Adipocyte (in vitro differentiated cells): ENCODE measurements around the gene SPATA46.

Experiments
- DNase-seq: peaks from one replicate; pipeline ENCODE4 v3.0.0-alpha.2; 2015; ENCODE audit warnings: low read depth
- H3K27me3 ChIP-seq: replicated peaks from 2 replicates; pipeline ENCODE4 v1.7.0; 2013; ENCODE audit warnings: mild to moderate bottlenecking, low read length, moderate library complexity; ENCODE audit not compliant: control insufficient read depth, insufficient read depth
- H3K36me3 ChIP-seq: 2 replicates; pipeline ENCODE4 v1.7.0; 2013; ENCODE audit warnings: low read length, mild to moderate bottlenecking, moderate library complexity; ENCODE audit not compliant: control insufficient read depth, insufficient read depth, severe bottlenecking
- H3K4me1 ChIP-seq: 2 replicates; pipeline ENCODE4 v1.7.0; 2013; ENCODE audit warnings: mild to moderate bottlenecking, low read length, moderate library complexity; ENCODE audit not compliant: control insufficient read depth, insufficient read depth
- H3K4me3 ChIP-seq: 2 replicates; pipeline ENCODE4 v1.7.0; 2013; ENCODE audit warnings: mild to moderate bottlenecking, low read length, moderate library complexity
- H3K9ac ChIP-seq: 2 replicates; pipeline ENCODE4 v1.7.0; 2013; ENCODE audit warnings: mild to moderate bottlenecking, low read length, moderate library complexity
- H3K9me3 ChIP-seq: 2 replicates; pipeline ENCODE4 v1.7.0; 2013; ENCODE audit warnings: mild to moderate bottlenecking, low read length, moderate library complexity; ENCODE audit not compliant: control insufficient read depth

Gene SPATA46

DNA sequence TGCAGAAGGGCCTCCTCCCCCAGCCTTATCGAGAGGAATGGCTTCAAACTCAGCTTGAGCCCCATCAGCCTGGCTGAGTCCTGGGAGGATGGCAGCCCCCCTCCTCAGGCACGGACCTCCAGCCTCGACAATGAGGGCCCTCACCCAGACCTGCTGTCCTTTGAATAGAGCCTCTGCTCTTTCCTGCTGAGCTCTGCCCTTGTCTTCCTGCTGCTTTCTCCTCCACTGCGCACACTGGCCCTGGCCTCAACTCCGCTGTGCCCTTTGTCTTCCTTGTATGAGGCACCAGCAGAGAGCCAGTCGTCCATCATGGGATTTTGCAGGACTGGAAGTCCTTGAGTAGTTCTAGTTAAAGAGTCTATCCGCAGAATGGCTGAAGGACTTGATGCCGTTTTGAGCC is 6.9 kb upstream of the SPATA46 start:
- Histone ChIP-seq H3K9ac (no peak overlapping the region), H3K4me1 (peaks cover 9% of the 10 kb centered on the region), H3K4me3 (no peak overlapping the region), H3K9me3 (no peaks in the 10 kb centered on the region), H3K27me3 (no peaks in the 10 kb centered on the region), H3K36me3 (no peaks in the 10 kb centered on the region)
- no peak for DNase-seq

DNA sequence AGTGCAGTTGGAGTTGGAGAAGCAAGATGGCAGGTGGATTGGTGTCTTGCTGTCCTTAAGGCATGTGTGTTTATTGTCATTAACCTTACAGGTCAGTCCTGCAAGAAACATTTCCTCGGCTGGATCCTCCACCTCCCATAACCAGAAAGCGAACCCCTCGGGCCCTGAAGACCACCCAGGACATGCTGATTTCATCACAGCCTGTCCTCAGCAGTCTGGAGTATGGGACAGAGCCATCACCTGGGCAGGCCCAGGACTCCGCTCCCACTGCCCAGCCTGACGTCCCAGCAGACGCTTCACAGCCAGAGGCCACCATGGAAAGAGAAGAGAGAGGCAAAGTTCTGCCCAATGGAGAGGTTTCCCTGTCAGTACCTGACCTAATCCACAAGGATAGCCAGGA is 6.4 kb upstream of the SPATA46 start:
- Histone ChIP-seq H3K4me3 (no peak overlapping the region), H3K9me3 (no peaks in the 10 kb centered on the region), H3K4me1 (peaks cover 5% of the 10 kb centered on the region), H3K27me3 (peaks cover 3% of the 10 kb centered on the region), H3K9ac (no peak overlapping the region), H3K36me3 (no peaks in the 10 kb centered on the region)
- no peak for DNase-seq

DNA sequence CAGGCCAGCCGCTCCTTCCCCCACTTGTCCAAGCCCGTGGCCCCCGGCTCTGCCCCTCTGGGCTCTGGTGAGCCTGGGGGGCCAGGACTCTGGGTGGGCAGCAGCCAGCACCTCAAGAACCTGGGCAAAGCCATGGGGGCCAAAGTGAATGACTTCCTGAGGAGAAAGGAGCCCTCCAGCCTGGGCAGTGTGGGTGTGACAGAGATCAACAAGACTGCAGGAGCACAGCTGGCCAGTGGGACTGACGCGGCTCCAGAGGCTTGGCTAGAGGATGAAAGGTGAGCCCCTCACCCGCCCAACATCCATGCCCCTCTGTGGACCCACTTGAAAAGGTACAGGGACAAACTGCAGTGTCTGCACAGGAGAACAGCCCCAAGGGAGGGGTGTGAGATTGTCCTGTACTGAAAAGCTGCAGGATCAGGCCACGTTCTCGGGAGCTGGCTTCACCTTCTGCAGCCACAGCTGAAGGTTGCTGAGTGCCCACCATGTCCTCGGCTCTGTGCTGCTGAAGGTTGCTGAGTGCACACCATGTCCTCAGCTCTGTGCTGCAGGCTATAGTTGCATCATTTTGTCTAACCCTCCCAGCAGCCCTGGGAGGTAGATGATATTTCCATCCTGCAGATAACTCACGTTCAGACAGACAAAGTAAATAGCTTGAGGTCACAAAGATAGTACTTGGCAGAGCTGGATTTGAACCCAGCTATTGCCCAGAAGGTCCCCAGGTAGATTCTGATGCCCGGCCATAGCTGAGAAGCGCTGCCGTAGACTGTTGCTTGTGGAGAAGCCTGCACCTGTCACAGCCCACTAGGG is 5.5 kb upstream of the SPATA46 start:
- DNase-seq: no peak
- no peak overlapping the region for H3K9ac ChIP-seq
- H3K27me3 ChIP-seq: peaks cover 3% of the 10 kb centered on the region
- no peaks in the 10 kb centered on the region for H3K4me1 ChIP-seq
- no peak overlapping the region for H3K4me3 ChIP-seq
- no peaks in the 10 kb centered on the region for H3K9me3 ChIP-seq
- H3K36me3 ChIP-seq: no peaks in the 10 kb centered on the region

DNA sequence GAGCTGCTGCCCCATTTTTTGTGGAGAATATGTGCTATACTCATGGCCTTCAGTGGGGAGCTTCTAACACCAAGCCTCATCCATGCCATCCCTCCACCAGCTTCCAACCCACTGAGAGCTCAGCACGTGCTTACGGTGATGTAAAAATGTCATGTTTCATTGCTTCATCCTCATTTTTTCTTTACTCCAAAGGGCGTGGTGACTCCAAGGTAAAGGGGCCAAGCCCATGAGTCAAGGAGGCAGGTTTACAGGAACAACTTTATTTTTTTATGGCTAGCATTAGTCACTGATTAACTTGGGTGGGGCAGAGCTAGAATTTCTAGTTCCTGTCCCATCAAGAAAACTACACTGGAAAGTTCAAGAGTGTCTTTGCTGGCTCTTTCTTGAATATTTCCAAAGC is 4.7 kb upstream of the SPATA46 start, which contains the start of gene C1orf226:
Gene C1orf226 (plus strand): TSS at position 346 of the 400 bp plus-strand sequence. CDS start 174 bp downstream, outside the sequence.
- H3K4me3 ChIP-seq: no peak within 1 kb of the TSS
- H3K9me3 ChIP-seq: no peaks in the 10 kb centered on the region
- DNase-seq: no peak
- H3K9ac ChIP-seq: no peak within 1 kb of the TSS
- H3K4me1 ChIP-seq: no peaks in the 10 kb centered on the region
- H3K27me3 ChIP-seq: peaks cover 3% of the 10 kb centered on the region
- H3K36me3 ChIP-seq: no peaks in the 10 kb centered on the region

DNA sequence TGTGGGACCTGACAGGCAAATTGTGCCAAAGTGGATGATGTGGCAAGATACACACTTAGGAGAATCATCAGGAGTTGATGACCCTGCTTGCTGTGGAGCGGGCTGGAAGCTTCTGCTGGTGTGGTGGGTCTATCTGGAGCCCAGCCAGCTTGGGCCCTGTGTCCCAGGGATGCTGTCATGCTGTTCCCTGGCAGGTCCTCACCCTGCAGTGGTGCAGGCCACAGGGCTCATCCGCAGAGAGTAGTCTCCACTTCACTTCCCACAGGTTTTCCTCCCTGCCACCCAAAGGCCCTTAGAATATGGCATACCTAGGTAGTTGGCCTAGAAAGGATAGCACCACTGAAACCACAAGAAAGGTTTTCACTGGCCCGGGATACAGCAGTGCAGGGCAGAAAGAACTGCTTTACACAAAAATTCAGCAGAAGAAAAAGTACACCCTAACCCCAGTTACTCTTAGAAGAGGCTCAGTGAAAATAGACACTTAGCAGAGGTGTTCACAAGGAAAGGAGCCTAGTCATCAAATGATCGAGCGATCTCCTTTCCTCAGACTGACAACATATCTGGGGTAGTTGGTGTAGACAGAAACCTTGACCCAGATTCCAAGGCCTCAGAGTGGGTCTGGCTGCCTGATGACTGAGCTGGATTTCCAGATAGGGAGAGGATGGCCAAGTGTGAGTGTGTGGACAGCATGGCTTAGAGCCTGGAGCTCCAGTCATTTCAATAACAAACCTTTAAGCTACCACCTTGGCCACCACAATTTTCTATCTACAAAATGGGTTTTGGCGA is 3.6 kb upstream of the SPATA46 start:
- Histone ChIP-seq H3K4me1 (no peaks in the 10 kb centered on the region), H3K27me3 (peaks cover 3% of the 10 kb centered on the region), H3K4me3 (no peak overlapping the region), H3K36me3 (no peaks in the 10 kb centered on the region), H3K9ac (no peak overlapping the region), H3K9me3 (no peaks in the 10 kb centered on the region)
- no peak for DNase-seq

DNA sequence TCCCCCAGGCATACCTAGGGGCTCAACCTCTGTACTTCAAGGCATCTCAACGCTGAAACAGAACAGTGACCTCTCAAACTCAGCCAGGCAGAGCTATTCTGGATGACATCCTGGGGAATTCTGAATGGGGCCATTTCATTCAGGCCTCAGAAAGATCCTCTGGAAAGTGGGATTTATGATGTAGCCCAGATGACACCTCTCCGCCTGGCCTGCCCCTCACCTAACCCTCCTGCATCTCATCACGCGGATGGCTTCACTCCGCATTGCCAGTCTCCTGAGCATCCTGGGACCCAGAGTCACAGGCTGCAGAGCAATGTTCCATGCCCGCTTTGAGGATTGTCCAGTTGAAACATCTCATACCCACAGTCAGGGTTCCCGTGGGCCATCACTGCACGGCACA is 1.2 kb downstream of the SPATA46 start:
- H3K9ac ChIP-seq: no peak overlapping the region
- DNase-seq: no peak
- no peaks in the 10 kb centered on the region for H3K36me3 ChIP-seq
- H3K4me3 ChIP-seq: no peak overlapping the region
- peaks cover 3% of the 10 kb centered on the region for H3K27me3 ChIP-seq
- no peaks in the 10 kb centered on the region for H3K4me1 ChIP-seq
- H3K9me3 ChIP-seq: no peaks in the 10 kb centered on the region

DNA sequence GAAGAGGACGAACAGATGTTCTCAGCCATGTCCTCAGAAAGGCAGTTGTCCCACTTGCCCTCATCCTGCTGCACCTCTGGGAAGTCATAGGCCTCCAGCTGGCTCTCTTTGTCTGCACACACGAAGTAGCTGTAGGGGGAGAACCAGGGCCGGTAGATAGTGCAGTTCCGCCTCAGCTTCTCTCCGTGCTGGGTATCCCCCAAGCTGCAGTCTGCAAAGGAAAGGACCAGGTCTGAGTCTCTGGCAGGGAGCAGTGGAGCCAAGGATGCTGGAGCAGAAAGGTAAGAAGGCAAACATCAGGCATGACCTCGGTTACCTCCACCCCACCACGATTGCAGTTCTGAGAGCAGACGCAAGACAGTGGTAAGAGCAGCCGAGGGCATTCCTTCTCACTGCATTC is 2.2 kb downstream of the SPATA46 start:
- H3K27me3 ChIP-seq: peaks cover 3% of the 10 kb centered on the region
- no peaks in the 10 kb centered on the region for H3K9me3 ChIP-seq
- no peak overlapping the region for H3K9ac ChIP-seq
- no peak for DNase-seq
- no peak overlapping the region for H3K4me3 ChIP-seq
- H3K4me1 ChIP-seq: no peaks in the 10 kb centered on the region
- H3K36me3 ChIP-seq: no peaks in the 10 kb centered on the region

DNA sequence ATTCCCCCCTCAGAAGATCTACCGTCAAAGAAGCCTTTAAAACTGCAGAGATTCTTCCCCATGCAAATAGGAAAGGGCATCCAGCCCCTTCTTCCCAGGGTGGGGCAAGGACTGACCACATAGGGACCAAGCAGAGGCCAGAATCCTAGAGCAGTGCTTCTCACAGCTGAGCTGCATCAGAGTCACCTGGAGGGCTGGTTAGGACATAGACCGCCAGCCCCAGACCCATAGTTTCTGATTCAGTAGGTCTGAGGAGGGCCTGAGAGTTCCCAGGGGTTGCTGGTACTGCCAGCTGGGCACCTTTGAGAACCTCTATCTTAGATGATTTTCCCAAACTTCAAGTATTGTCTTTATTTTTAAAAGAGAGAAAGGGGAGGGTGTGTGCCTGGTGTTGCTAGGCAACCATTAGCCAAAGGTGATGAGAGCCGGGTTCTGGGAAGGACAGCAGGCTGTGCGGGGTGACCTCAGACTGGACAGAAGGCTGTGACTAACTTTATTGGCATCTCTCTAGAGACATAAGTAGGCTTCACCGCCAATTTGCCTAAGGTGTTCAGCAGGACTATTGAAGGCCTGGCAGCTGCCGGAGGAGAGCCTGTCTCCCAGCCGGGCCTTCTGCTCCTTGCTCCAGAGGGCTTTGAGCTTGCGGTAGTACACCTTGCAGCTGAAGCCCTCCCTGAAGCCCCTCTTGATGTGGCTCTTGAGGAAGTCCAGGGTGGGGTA is 3.0 kb downstream of the SPATA46 start:
- H3K4me3 ChIP-seq: no peak overlapping the region
- H3K9ac ChIP-seq: no peak overlapping the region
- no peaks in the 10 kb centered on the region for H3K36me3 ChIP-seq
- no peaks in the 10 kb centered on the region for H3K9me3 ChIP-seq
- no peaks in the 10 kb centered on the region for H3K4me1 ChIP-seq
- DNase-seq: no peak
- peaks cover 6% of the 10 kb centered on the region for H3K27me3 ChIP-seq

DNA sequence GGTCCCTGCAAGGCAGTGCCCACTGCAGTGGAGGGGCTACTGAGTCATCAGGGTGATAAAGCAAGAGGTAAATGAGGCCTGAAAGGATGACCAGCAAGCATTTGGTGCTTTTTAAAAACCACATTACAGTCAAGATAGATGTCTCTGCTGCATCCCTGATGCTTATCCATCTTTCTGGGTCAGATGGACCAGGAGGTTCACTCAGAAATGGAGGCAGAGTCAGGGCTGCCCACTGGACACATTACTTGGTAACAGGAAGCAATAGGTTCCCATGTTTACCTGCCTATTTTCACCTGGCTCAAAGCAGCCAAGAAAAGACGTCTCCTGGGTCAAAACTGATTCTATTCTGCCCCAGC is 3.6 kb downstream of the SPATA46 start:
- Histone ChIP-seq H3K27me3 (peaks cover 4% of the 10 kb centered on the region), H3K4me3 (no peak overlapping the region), H3K4me1 (no peaks in the 10 kb centered on the region), H3K9ac (no peak overlapping the region), H3K36me3 (no peaks in the 10 kb centered on the region), H3K9me3 (no peaks in the 10 kb centered on the region)
- no peak for DNase-seq

DNA sequence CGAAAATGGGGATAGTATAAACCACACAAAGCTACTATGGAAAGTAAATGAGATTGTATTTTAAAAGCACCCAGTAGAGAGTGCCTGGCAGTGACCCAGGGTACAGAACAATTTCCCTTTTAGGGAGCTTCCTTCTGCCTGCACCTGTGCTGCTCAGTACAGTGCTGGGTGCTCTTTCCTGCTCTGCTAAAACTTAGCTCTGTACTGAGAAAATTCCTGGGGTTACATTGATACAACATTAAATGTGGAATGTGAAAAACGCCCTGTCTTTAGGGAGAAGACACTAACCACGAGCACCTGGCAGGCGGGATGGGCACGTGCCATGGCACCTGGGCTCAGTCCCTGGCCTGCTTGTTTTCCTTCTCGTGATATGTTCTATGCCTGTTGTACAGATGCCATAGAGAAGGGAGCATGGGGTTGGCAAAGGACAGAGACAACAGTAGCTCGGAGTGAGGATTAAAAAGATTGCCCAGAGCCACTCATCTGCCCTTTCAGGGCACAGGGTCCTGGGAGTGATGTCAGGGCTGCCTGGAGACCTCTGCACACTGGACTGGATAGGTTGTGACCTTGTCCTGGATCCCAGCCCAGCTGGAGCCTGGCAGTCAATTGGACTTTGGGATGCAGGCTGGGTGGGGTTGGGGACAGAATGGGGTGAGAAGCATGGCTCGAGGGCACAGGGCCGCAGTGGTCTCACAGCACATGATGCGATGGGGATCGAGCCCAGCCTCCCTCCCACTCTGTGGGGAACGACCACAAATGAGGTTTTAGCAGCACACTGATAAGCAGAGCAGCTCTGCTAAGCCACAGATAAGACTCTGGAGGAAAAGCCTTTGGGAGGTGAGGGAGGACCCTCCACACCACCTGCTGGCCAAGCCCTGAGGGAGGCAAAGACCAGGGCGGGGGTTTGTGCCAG is 4.2 kb downstream of the SPATA46 start:
- DNase-seq: no peak
- H3K9me3 ChIP-seq: no peaks in the 10 kb centered on the region

More for the DNA sequence above, 4.2 kb downstream of the SPATA46 start:
- Histone ChIP-seq H3K36me3 (no peaks in the 10 kb centered on the region), H3K9ac (no peak overlapping the region), H3K4me1 (no peaks in the 10 kb centered on the region), H3K4me3 (no peak overlapping the region), H3K27me3 (peaks cover 4% of the 10 kb centered on the region)
